Measurements from ENCODE around the gene ATRIP.

Gene ATRIP

GRCh38 chr3:48409291-48410201 lies 37.0 kb upstream of the ATRIP start:
- no peak overlapping the region for H3K4me3 ChIP-seq (ENCODE audit: low read depth, low read length)

- H3K4me3 ChIP-seq (ENCODE audit: low read depth, low read length), result no peak overlapping the region
Observed at GRCh38 chr3:48410205-48411040, 36.1 kb upstream of the ATRIP start.

GRCh38 chr3:48411041-48411588 lies 35.4 kb upstream of the ATRIP start:
- no peak overlapping the region for H3K4me3 ChIP-seq (ENCODE audit: low read depth, low read length)

GRCh38 chr3:48411606-48412374 lies 34.7 kb upstream of the ATRIP start:
- H3K4me3 ChIP-seq (ENCODE audit: low read depth, low read length), result no peak overlapping the region

- H3K4me3 ChIP-seq (ENCODE audit: low read depth, low read length), result no peak overlapping the region
Observed at GRCh38 chr3:48412375-48413001, 34.0 kb upstream of the ATRIP start.

- no peak overlapping the region for H3K4me3 ChIP-seq (ENCODE audit: low read depth, low read length)
Observed at GRCh38 chr3:48413086-48413485, 33.5 kb upstream of the ATRIP start.

GRCh38 chr3:48413611-48414010 lies 32.9 kb upstream of the ATRIP start:
- H3K4me3 ChIP-seq (ENCODE audit: low read depth, low read length), result no peak overlapping the region

- H3K4me3 ChIP-seq (ENCODE audit: low read depth, low read length), result no peak overlapping the region
Observed at GRCh38 chr3:48414376-48415250, 31.9 kb upstream of the ATRIP start.

- H3K4me3 ChIP-seq (ENCODE audit: low read depth, low read length), result no peak overlapping the region
Observed at GRCh38 chr3:48415251-48415953, 31.1 kb upstream of the ATRIP start.

GRCh38 chr3:48416091-48416505 lies 30.4 kb upstream of the ATRIP start:
- H3K4me3 ChIP-seq (ENCODE audit: low read depth, low read length), result no peak overlapping the region

- no peak overlapping the region for H3K4me3 ChIP-seq (ENCODE audit: low read depth, low read length)
Observed at GRCh38 chr3:48416546-48416945, 30.0 kb upstream of the ATRIP start.

- H3K4me3 ChIP-seq (ENCODE audit: low read depth, low read length), result no peak overlapping the region
Observed at GRCh38 chr3:48417529-48418108, 28.9 kb upstream of the ATRIP start.

GRCh38 chr3:48418140-48418539 lies 28.4 kb upstream of the ATRIP start:
- no peak overlapping the region for H3K4me3 ChIP-seq (ENCODE audit: low read depth, low read length)

- H3K4me3 ChIP-seq (ENCODE audit: low read depth, low read length), result no peak overlapping the region
Observed at GRCh38 chr3:48418651-48419050, 27.9 kb upstream of the ATRIP start.

- no peak overlapping the region for H3K4me3 ChIP-seq (ENCODE audit: low read depth, low read length)
Observed at GRCh38 chr3:48419149-48419548, 27.4 kb upstream of the ATRIP start.

- H3K4me3 ChIP-seq (ENCODE audit: low read depth, low read length), result no peak overlapping the region
Observed at GRCh38 chr3:48419597-48419996, 26.9 kb upstream of the ATRIP start.

- H3K4me3 ChIP-seq (ENCODE audit: low read depth, low read length), result no peak overlapping the region
Observed at GRCh38 chr3:48420561-48420960, 26.0 kb upstream of the ATRIP start.

GRCh38 chr3:48422272-48422671 lies 24.3 kb upstream of the ATRIP start:
- H3K4me3 ChIP-seq (ENCODE audit: low read depth, low read length), result no peak overlapping the region
